WTC11 (cell line): ENCODE data around the gene C2orf49. TPM values are rescaled to one million over a fixed set of nuclear protein-coding genes. Genes with fewer than 3 reads are reported as not detected.

Experiments used
- ATAC-seq: fragments of 200-7000 bp; cut with Tn5 transposase; 2 replicates; pipeline ENCODE4 v1.10.0; 2021; ENCODE audit warnings: mild to moderate bottlenecking, moderate library complexity
- CTCF ChIA-PET: fragments of 300-600 bp; sonication (Branson Sonifier 250); formaldehyde crosslinking; loops from one replicate; lab custom pipeline; 2021; ENCODE audit warnings: antibody characterized with exemption; lab: Charles Lee
- POLR2A ChIA-PET: fragments of 350-600 bp; sonication (Branson Sonifier 250); formaldehyde crosslinking; loops from one replicate; lab custom pipeline; 2021; ENCODE audit warnings: antibody characterized with exemption; lab: Charles Lee
- DNase-seq: peaks from one replicate; pipeline ENCODE4 v3.0.0; 2021; ENCODE audit warnings: low spot score
- H3K27ac Mint-ChIP-seq: 2 replicates; pipeline ENCODE4 v1.8.0; 2021; ENCODE audit warnings: mixed read lengths
- H3K27me3 Mint-ChIP-seq: 2 replicates; pipeline ENCODE4 v1.8.0; 2021; ENCODE audit warnings: low read depth, mild to moderate bottlenecking, moderate library complexity, mixed read lengths
- H3K36me3 Mint-ChIP-seq: 2 replicates; pipeline ENCODE4 v1.8.0; 2021; ENCODE audit warnings: mixed read lengths
- H3K4me1 Mint-ChIP-seq: 2 replicates; pipeline ENCODE4 v1.8.0; 2022; ENCODE audit warnings: mixed read lengths
- H3K4me3 Mint-ChIP-seq: 2 replicates; pipeline ENCODE4 v1.8.0; 2021; ENCODE audit warnings: mild to moderate bottlenecking, moderate library complexity, mixed read lengths
- H3K9me3 Mint-ChIP-seq: 2 replicates; pipeline ENCODE4 v1.8.0; 2021; ENCODE audit warnings: mixed read lengths
- ATF6 ChIP-seq: sonication (generic); formaldehyde crosslinking; IDR thresholded peaks from 2 replicates; pipeline ENCODE4 v1.8.1; 2023; ENCODE audit warnings: mild to moderate bottlenecking, missing genetic modification reagents
- E2F5 ChIP-seq: sonication (generic); formaldehyde crosslinking; IDR thresholded peaks from 2 replicates; pipeline ENCODE4 v1.8.1; 2022; ENCODE audit warnings: mild to moderate bottlenecking, moderate library complexity, missing genetic modification reagents
- ERG ChIP-seq: fragments of 250-450 bp; sonication (Bioruptor Pico); IDR thresholded peaks from 2 replicates; pipeline ENCODE4 v1.8.0; 2021; ENCODE audit warnings: mild to moderate bottlenecking
- FOXP1 ChIP-seq: sonication (generic); formaldehyde crosslinking; IDR thresholded peaks from 2 replicates; pipeline ENCODE4 v1.8.0; 2022; ENCODE audit warnings: missing genetic modification reagents, mild to moderate bottlenecking, moderate library complexity, borderline replicate concordance
- MAX ChIP-seq: sonication (generic); formaldehyde crosslinking; IDR thresholded peaks from 2 replicates; pipeline ENCODE4 v1.8.0; 2022; ENCODE audit warnings: mild to moderate bottlenecking, missing genetic modification reagents
- NFE2L1 ChIP-seq: sonication (generic); formaldehyde crosslinking; IDR thresholded peaks from 2 replicates; pipeline ENCODE4 v1.8.1; 2023; ENCODE audit warnings: missing genetic modification reagents
- NR3C1 ChIP-seq: sonication (generic); formaldehyde crosslinking; conservative IDR thresholded peaks from 2 replicates; pipeline ENCODE4 v1.8.1; 2023; ENCODE audit warnings: low read depth, mild to moderate bottlenecking, missing genetic modification reagents
- SMAD3 ChIP-seq: sonication (generic); formaldehyde crosslinking; IDR thresholded peaks from 2 replicates; pipeline ENCODE4 v1.8.0; 2022; ENCODE audit warnings: missing genetic modification reagents, mild to moderate bottlenecking, borderline replicate concordance
- USF1 ChIP-seq: sonication (generic); formaldehyde crosslinking; IDR thresholded peaks from 2 replicates; pipeline ENCODE4 v1.8.0; 2022; ENCODE audit warnings: mild to moderate bottlenecking, missing genetic modification reagents
- USF2 ChIP-seq: sonication (generic); formaldehyde crosslinking; IDR thresholded peaks from 2 replicates; pipeline ENCODE4 v1.8.1; 2023; ENCODE audit warnings: mild to moderate bottlenecking, missing genetic modification reagents, moderate library complexity
- ZBTB21 ChIP-seq: sonication (generic); formaldehyde crosslinking; IDR thresholded peaks from 2 replicates; pipeline ENCODE4 v1.8.1; 2023; ENCODE audit warnings: mild to moderate bottlenecking, missing genetic modification reagents, borderline replicate concordance
- ZNF121 ChIP-seq: sonication (generic); formaldehyde crosslinking; IDR thresholded peaks from 2 replicates; pipeline ENCODE4 v1.8.0; 2023; ENCODE audit warnings: missing genetic modification reagents
- ZNF281 ChIP-seq: sonication (generic); formaldehyde crosslinking; IDR thresholded peaks from 2 replicates; pipeline ENCODE4 v1.8.0; 2023; ENCODE audit warnings: mild to moderate bottlenecking, missing genetic modification reagents
- ZNF671 ChIP-seq: fragments of 250-450 bp; sonication (Bioruptor Pico); IDR thresholded peaks from 2 replicates; pipeline ENCODE4 v1.8.0; 2021; ENCODE audit warnings: mild to moderate bottlenecking
- total RNA-seq: library from RNA; stranded (reverse); gene quantifications from 3 replicates; pipeline ENCODE4 v1.2.3, GENCODE V29; 2021

The C2orf49 gene
- total RNA-seq, 1 experiment from 2014 or later, result 15.9 TPM

- TF ChIP-seq ZNF281, result no peak
Measured at GRCh38 chr2:105384216-105384615, 46.9 kb downstream of the C2orf49 start (continued).

- TF ChIP-seq USF1 (CRISPR knock-in tag) (no peak), FOXP1 (no peak), SMAD3 (CRISPR knock-in tag) (no peak), ERG (CRISPR knock-in tag) (no peak), MAX (CRISPR knock-in tag) (no peak), ATF6 (CRISPR knock-in tag) (no peak)
- ChIA-PET CTCF (no interaction called here), POLR2A (interaction anchor here (1.2 kb wide), 1 partner anchor 134 kb away, joined by 3 read pairs; no protein-coding TSS in a partner anchor)
- Mint-ChIP-seq H3K9me3 (peaks cover 3% of the 10 kb centered on the region; the same call in 1 of the 2 replicates), H3K36me3 (peaks cover 20% of the 10 kb centered on the region; the same call in 1 of the 2 replicates), H3K4me3 (no peak overlapping the region), H3K27ac (no peak overlapping the region; the same call in 1 of the 2 replicates), H3K4me1 (no peaks in the 10 kb centered on the region), H3K27me3 (no peaks in the 10 kb centered on the region)
- ATAC-seq (no peak), DNase-seq (no peak)
Measured at GRCh38 chr2:105384861-105385260, 47.5 kb downstream of the C2orf49 start.

GRCh38 chr2:105385731-105386540 lies 48.6 kb downstream of the C2orf49 start:
- peaks cover 3% of the 10 kb centered on the region; the same call in 1 of the 2 replicates for H3K9me3 Mint-ChIP-seq
- POLR2A ChIA-PET, result no interaction called here
- no peak overlapping the region for H3K27ac Mint-ChIP-seq
- ATAC-seq (no peak), DNase-seq (no peak)
- H3K27me3 Mint-ChIP-seq, result no peaks in the 10 kb centered on the region
- CTCF ChIA-PET, result no interaction called here
- no peaks in the 10 kb centered on the region for H3K4me1 Mint-ChIP-seq
- TF ChIP-seq ZBTB21 (CRISPR knock-in tag) (no peak), NFE2L1 (CRISPR knock-in tag) (no peak), ZNF121 (no peak), USF2 (CRISPR knock-in tag) (no peak), ZNF671 (CRISPR knock-in tag) (no peak), E2F5 (CRISPR knock-in tag) (no peak), NR3C1 (CRISPR knock-in tag) (no peak)
- H3K36me3 Mint-ChIP-seq, result peaks cover 20% of the 10 kb centered on the region; the same call in 1 of the 2 replicates
- H3K4me3 Mint-ChIP-seq, result no peak overlapping the region
